H9 (cell line): ENCODE results near the gene ATP1A3. TPM values are rescaled to one million over a fixed set of nuclear protein-coding genes. Genes with fewer than 3 reads are reported as not detected.

ENCODE experiments used
- DNase-seq: peaks from one replicate; pipeline ENCODE4 v3.0.0-alpha.2; 2017
- H2AFZ ChIP-seq: one replicate; pipeline ENCODE4 v1.6.1; 2013; ENCODE audit warnings: mild to moderate bottlenecking, low read length, control low read depth, moderate library complexity
- H2AK5ac ChIP-seq: 2 replicates; pipeline ENCODE4 v1.6.1; 2013; ENCODE audit warnings: low read length, control low read depth, mixed read lengths; ENCODE audit not compliant: insufficient read length
- H2BK120ac ChIP-seq: one replicate; pipeline ENCODE4 v1.6.1; 2013; ENCODE audit warnings: low read depth, mild to moderate bottlenecking, low read length, control low read depth, inconsistent platforms; ENCODE audit not compliant: poor library complexity, severe bottlenecking
- H2BK12ac ChIP-seq: 2 replicates; pipeline ENCODE4 v1.6.1; 2013; ENCODE audit warnings: low read length, control low read depth, mixed read lengths, low read depth; ENCODE audit not compliant: insufficient read length
- H2BK15ac ChIP-seq: 2 replicates; pipeline ENCODE4 v1.6.1; 2013; ENCODE audit warnings: low read depth, low read length, control low read depth
- H2BK20ac ChIP-seq: one replicate; pipeline ENCODE4 v1.6.1; 2013; ENCODE audit warnings: low read depth, mild to moderate bottlenecking, low read length, control low read depth, inconsistent platforms; ENCODE audit not compliant: poor library complexity, severe bottlenecking
- H2BK5ac ChIP-seq: 2 replicates; pipeline ENCODE4 v1.6.1; 2013; ENCODE audit warnings: low read length, control low read depth, mixed read lengths; ENCODE audit not compliant: insufficient read length
- H3K14ac ChIP-seq: 2 replicates; pipeline ENCODE4 v1.6.1; 2013; ENCODE audit warnings: low read length, control low read depth; ENCODE audit not compliant: insufficient read depth
- H3K18ac ChIP-seq: 2 replicates; pipeline ENCODE4 v1.6.1; 2013; ENCODE audit warnings: low read depth, mild to moderate bottlenecking, mixed read lengths, low read length, control low read depth; ENCODE audit not compliant: insufficient read length
- H3K23ac ChIP-seq: 2 replicates; pipeline ENCODE4 v1.6.1; 2013; ENCODE audit warnings: low read length, control low read depth, mixed read lengths, low read depth; ENCODE audit not compliant: insufficient read length
- H3K23me2 ChIP-seq: 2 replicates; pipeline ENCODE4 v1.6.1; 2013; ENCODE audit warnings: low read depth, mild to moderate bottlenecking, mixed read lengths, low read length, control low read depth; ENCODE audit not compliant: insufficient read length, poor library complexity, severe bottlenecking
- H3K27ac ChIP-seq: 2 replicates; pipeline ENCODE4 v1.5.1; 2013; ENCODE audit warnings: low read length, control low read depth, mixed read lengths, low read depth; ENCODE audit not compliant: insufficient read length
- H3K27me3 ChIP-seq: 2 replicates; pipeline ENCODE4 v1.6.1; 2013; ENCODE audit warnings: low read length, control low read depth, inconsistent platforms; ENCODE audit not compliant: insufficient read depth
- H3K4ac ChIP-seq: 2 replicates; pipeline ENCODE4 v1.6.1; 2013; ENCODE audit warnings: low read depth, mild to moderate bottlenecking, control low read depth, inconsistent platforms, low read length, moderate library complexity
- H3K4me1 ChIP-seq: 2 replicates; pipeline ENCODE4 v1.6.1; 2013; ENCODE audit warnings: low read length, control low read depth, inconsistent platforms; ENCODE audit not compliant: insufficient read depth
- H3K4me2 ChIP-seq: 2 replicates; pipeline ENCODE4 v1.6.1; 2013; ENCODE audit warnings: low read length, control low read depth, mixed read lengths; ENCODE audit not compliant: insufficient read length, insufficient read depth
- H3K56ac ChIP-seq: 2 replicates; pipeline ENCODE4 v1.6.1; 2013; ENCODE audit warnings: low read depth, mild to moderate bottlenecking, mixed read lengths, low read length, control low read depth; ENCODE audit not compliant: insufficient read length
- H3K79me1 ChIP-seq: 2 replicates; pipeline ENCODE4 v1.6.1; 2013; ENCODE audit warnings: low read depth, mild to moderate bottlenecking, moderate library complexity, low read length, control low read depth, inconsistent platforms; ENCODE audit not compliant: insufficient read depth, poor library complexity, severe bottlenecking
- H3K79me2 ChIP-seq: 2 replicates; pipeline ENCODE4 v1.6.1; 2013; ENCODE audit warnings: low read length, control low read depth, inconsistent platforms; ENCODE audit not compliant: insufficient read depth
- H3K9ac ChIP-seq: 2 replicates; pipeline ENCODE4 v1.6.1; 2013; ENCODE audit warnings: low read length, control low read depth, mixed read lengths; ENCODE audit not compliant: insufficient read length; ENCODE audit errors: extremely low read depth
- H3K9me3 ChIP-seq: one replicate; pipeline ENCODE4 v1.6.1; 2013; ENCODE audit warnings: low read depth, low read length, inconsistent platforms; ENCODE audit not compliant: control insufficient read depth
- H3T11ph ChIP-seq: one replicate; pipeline ENCODE4 v1.6.1; 2013; ENCODE audit warnings: mild to moderate bottlenecking, low read length, control low read depth, inconsistent platforms
- H4K20me1 ChIP-seq: one replicate; pipeline ENCODE4 v1.6.1; 2013; ENCODE audit not compliant: control insufficient read depth, insufficient read length, insufficient read depth
- H4K5ac ChIP-seq: 2 replicates; pipeline ENCODE4 v1.6.1; 2013; ENCODE audit warnings: low read depth, mild to moderate bottlenecking, mixed read lengths, low read length, control low read depth; ENCODE audit not compliant: insufficient read length
- H4K8ac ChIP-seq: replicated peaks from 2 replicates; pipeline ENCODE4 v1.6.1; 2013; ENCODE audit warnings: low read length, control low read depth, mixed read lengths, low read depth; ENCODE audit not compliant: insufficient read length
- H4K91ac ChIP-seq: 2 replicates; pipeline ENCODE4 v1.6.1; 2013; ENCODE audit warnings: low read depth, mild to moderate bottlenecking, moderate library complexity, mixed read lengths, low read length, control low read depth; ENCODE audit not compliant: insufficient read length
- H3K27ac Mint-ChIP-seq, 3 experiments: 2 replicates in 2 of 3; 3 replicates in 1 of 3; pipeline ENCODE4 v1.8.0; 2020 to 2021; ENCODE audit warnings: mixed read lengths in 3 of 3, mild to moderate bottlenecking in 1 of 3, moderate library complexity in 1 of 3
- H3K27me3 Mint-ChIP-seq: 2 replicates; pipeline ENCODE4 v1.8.0; 2021; ENCODE audit warnings: low read depth, mild to moderate bottlenecking, moderate library complexity, mixed read lengths
- H3K36me3 Mint-ChIP-seq, 3 experiments: 2 replicates in 2 of 3; 3 replicates in 1 of 3; pipeline ENCODE4 v1.8.0; 2020 to 2021; ENCODE audit warnings: low read depth in 3 of 3, mixed read lengths in 3 of 3; ENCODE audit not compliant: insufficient read depth in 1 of 3
- H3K4me1 Mint-ChIP-seq, 2 experiments: 2 replicates each; pipeline ENCODE4 v1.8.0; 2020; ENCODE audit warnings: mixed read lengths in 2 of 2
- H3K4me3 Mint-ChIP-seq, 2 experiments: 2 replicates in 1 of 2; 3 replicates in 1 of 2; pipeline ENCODE4 v1.8.0; 2020 to 2021; ENCODE audit warnings: mild to moderate bottlenecking in 2 of 2, mixed read lengths in 2 of 2, moderate library complexity in 1 of 2
- H3K9me3 Mint-ChIP-seq, 2 experiments: 2 replicates in 1 of 2; 3 replicates in 1 of 2; pipeline ENCODE4 v1.8.0; 2020; ENCODE audit warnings: mild to moderate bottlenecking in 2 of 2, mixed read lengths in 2 of 2, moderate library complexity in 1 of 2
- CTCF ChIP-seq: fragments of 200-600 bp; sonication (generic); conservative IDR thresholded peaks from 3 replicates; pipeline ENCODE4 v1.8.0; 2021; ENCODE audit warnings: antibody characterized with exemption, mild to moderate bottlenecking
- WGBS: extraction: QIAGEN DNeasy Blood & Tissue Kit; methylation state at CpG from one replicate; pipeline ENCODE4 v1.1.7; 2013; ENCODE audit warnings: missing lambda C conversion rate, low lambda C conversion rate, mixed read lengths; ENCODE audit not compliant: insufficient read length; ENCODE audit errors: extremely low coverage; 5-methylcytosine and 5-hydroxymethylcytosine counted together
- total RNA-seq: library from RNA; stranded (reverse); gene quantifications from 2 replicates; pipeline ENCODE4 v1.2.1, GENCODE V29; 2021

The ATP1A3 gene
- total RNA-seq, 1 experiment from 2014 or later, result 11.6 TPM

- Histone ChIP-seq H3K56ac (no peak overlapping the region), H3K23me2 (peaks cover 4% of the 10 kb centered on the region), H3K79me2 (no peaks in the 10 kb centered on the region), H3K4ac (no peak overlapping the region), H4K91ac (no peak overlapping the region), H2BK120ac (no peak overlapping the region), H3K27me3 (no peaks in the 10 kb centered on the region), H3K14ac (no peak overlapping the region), H3T11ph (no peak overlapping the region), H3K4me2 (peak overlapping the region; percentile 72), H4K8ac (no peak overlapping the region), H3K4me1 (no peaks in the 10 kb centered on the region), H3K18ac (peak overlapping the region; percentile 39), H4K20me1 (no peaks in the 10 kb centered on the region), H2AFZ (no peak overlapping the region), H2AK5ac (no peak overlapping the region), H3K27ac (no peak overlapping the region), H2BK5ac (no peak overlapping the region), H3K9ac (no peak overlapping the region), H4K5ac (no peak overlapping the region), H2BK20ac (no peak overlapping the region), H3K79me1 (no peaks in the 10 kb centered on the region), H2BK12ac (no peak overlapping the region), H3K9me3 (no peaks in the 10 kb centered on the region), H2BK15ac (no peak overlapping the region), H3K23ac (no peak overlapping the region)
- peak overlapping the region; percentile 51 to 75 for H3K4me3 Mint-ChIP-seq
- peaks cover 2 to 7% of the 10 kb centered on the region in 2 experiments; a peak in 3 of 4 replicates for H3K4me1 Mint-ChIP-seq
- H3K36me3 Mint-ChIP-seq, result peaks cover 0 to 11% (median 0%) of the 10 kb centered on the region in 3 experiments; a peak in 3 of 7 replicates
- peak overlapping the region in 1 of 3 experiments; percentile 6; a peak in 1 of 7 replicates for H3K27ac Mint-ChIP-seq
- H3K9me3 Mint-ChIP-seq, result no peaks in the 10 kb centered on the region
- no CpG with 5 or more reads among the region's 12 CpGs for WGBS
- DNase-seq, result peak; percentile 88
- peaks cover 12% of the 10 kb centered on the region for H3K27me3 Mint-ChIP-seq
- peak; percentile 99 for TF ChIP-seq CTCF
These were observed 42.3 kb downstream of the ATP1A3 start for GRCh38 chr19:41951686-41952172.
